Measurements from ENCODE around the gene TMEM101.

- TF ChIP-seq CTCF (conservative IDR thresholded peaks at IDR 0.05) (no peak), EZH2 (IDR thresholded peaks at IDR 0.05; ENCODE audit: low read depth) (no peak)
Measured at GRCh38 chr17:43979671-43980070, 35.1 kb downstream of the TMEM101 start.

Data from PC-9 (cell line).